ENCODE measurements around the gene NUDT14. TPM values are rescaled to one million over a fixed set of nuclear protein-coding genes. Genes with fewer than 3 reads are reported as not detected.

The NUDT14 gene
- total RNA-seq, 4 donors from 2014 or later = 6.6 to 47.7 (median 25.7) TPM

DNA sequence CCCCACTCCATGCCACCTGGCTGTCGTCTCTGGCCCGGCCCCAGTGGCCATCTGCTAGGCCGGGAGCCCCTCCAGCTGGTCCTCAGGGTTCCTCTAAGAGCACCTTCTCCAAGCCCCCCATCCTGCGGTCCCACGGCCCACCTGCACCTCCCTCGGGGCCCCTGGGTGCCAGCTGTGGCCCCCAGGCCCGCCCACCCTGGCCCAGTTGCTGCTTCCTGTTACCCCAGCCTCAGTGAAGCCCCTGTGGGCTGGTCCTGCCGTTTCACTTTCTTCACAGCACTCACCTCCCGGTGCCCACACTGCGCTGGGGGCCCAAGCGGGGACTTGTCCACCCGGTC is 27.6 kb upstream of the NUDT14 start:
- Histone ChIP-seq H3K27ac (no peak overlapping the region), H3K4me1 (peaks cover 0 to 28% (median 0%) of the 10 kb centered on the region in 4 donors), H3K27me3 (no peaks in the 10 kb centered on the region), H3K9me3 (no peaks in the 10 kb centered on the region), H3K4me3 (no peak overlapping the region), H3K36me3 (peaks cover 0 to 33% (median 0%) of the 10 kb centered on the region in 3 donors)
- DNase-seq = no peak
- TF ChIP-seq POLR2A (IDR thresholded peaks at IDR 0.05) = no peak
- TF ChIP-seq, protein P1, sequence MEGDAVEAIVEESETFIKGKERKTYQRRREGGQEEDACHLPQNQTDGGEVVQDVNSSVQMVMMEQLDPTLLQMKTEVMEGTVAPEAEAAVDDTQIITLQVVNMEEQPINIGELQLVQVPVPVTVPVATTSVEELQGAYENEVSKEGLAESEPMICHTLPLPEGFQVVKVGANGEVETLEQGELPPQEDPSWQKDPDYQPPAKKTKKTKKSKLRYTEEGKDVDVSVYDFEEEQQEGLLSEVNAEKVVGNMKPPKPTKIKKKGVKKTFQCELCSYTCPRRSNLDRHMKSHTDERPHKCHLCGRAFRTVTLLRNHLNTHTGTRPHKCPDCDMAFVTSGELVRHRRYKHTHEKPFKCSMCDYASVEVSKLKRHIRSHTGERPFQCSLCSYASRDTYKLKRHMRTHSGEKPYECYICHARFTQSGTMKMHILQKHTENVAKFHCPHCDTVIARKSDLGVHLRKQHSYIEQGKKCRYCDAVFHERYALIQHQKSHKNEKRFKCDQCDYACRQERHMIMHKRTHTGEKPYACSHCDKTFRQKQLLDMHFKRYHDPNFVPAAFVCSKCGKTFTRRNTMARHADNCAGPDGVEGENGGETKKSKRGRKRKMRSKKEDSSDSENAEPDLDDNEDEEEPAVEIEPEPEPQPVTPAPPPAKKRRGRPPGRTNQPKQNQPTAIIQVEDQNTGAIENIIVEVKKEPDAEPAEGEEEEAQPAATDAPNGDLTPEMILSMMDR (IDR thresholded peaks at IDR 0.05) = no peak

DNA sequence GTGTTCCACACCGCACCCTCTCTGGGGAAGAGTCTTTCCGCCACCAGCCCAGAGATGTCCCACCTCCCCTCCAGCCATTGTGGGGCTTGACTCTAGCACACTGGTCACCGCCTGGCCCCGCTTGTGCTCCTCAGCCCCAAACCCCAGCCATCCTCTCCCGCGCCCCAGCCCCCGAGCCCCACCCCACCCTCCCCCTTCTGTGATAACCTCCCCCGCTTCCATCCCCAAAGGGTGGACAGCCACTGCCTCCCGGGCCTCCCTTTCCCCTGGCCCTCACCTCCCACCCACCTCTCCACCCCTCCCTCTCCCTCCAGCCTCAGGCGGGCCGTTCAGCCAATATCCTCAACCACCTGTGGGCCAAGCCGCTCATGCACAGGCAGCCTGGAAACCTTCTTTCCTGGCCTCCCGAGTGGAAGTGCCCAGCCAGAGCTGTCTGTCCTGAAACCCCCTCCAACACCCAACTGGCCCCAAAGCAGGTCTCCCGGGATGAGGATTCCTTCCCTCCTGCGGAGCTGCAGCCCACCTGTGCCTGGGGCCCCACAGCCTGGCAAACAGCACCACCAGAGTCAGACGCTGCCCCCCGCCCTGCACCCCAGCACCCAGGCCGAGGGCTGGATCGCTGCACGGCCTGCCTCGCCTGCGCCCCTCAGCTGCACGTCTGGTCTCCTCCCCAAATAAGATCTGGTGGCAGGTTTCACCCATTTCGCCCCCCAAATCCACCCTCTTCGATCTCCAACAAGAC is 27.1 kb upstream of the NUDT14 start:
- Histone ChIP-seq H3K27ac (no peak overlapping the region), H3K36me3 (peaks cover 0 to 32% (median 0%) of the 10 kb centered on the region in 3 donors), H3K27me3 (no peaks in the 10 kb centered on the region), H3K4me1 (peaks cover 0 to 32% (median under 1%) of the 10 kb centered on the region in 4 donors), H3K4me3 (no peak overlapping the region), H3K9me3 (no peaks in the 10 kb centered on the region)
- no peak for DNase-seq
- TF ChIP-seq, protein P1 (IDR thresholded peaks at IDR 0.05) = no peak
- TF ChIP-seq POLR2A (IDR thresholded peaks at IDR 0.05) = no peak

DNA sequence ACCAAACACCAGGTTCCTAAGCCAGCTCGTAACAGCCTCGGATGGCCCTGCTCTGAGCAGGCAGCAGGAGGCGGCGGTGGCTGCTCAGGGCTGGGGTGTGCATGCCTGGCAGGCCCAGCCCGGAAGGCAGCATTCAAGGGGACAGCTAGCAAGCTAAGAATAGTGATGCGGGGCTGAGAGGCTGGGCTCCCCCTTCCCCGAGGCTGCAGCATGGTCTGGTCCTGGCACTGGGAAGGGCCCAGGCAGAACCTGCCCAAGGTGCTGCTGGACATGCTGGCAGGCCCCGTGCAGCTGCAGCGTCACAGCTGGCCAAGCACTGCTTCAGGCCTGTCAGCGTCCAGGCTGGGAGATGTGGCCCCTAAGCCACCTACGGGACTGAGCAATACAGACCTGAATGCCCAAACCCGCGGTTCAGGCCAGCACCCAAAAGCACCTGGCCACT is 26.4 kb upstream of the NUDT14 start:
- no peaks in the 10 kb centered on the region for H3K9me3 ChIP-seq

GRCh38 chr14:105206873-105207272 is 25.8 kb upstream of the NUDT14 start:
- Histone ChIP-seq H3K9me3 (no peaks in the 10 kb centered on the region), H3K4me1 (peaks cover 0 to 40% (median 3%) of the 10 kb centered on the region in 4 donors), H3K4me3 (no peak overlapping the region), H3K36me3 (peaks cover 0 to 25% (median 0%) of the 10 kb centered on the region in 3 donors), H3K27ac (no peak overlapping the region), H3K27me3 (no peaks in the 10 kb centered on the region)
- TF ChIP-seq, protein P1 (IDR thresholded peaks at IDR 0.05) = no peak
- no peak for TF ChIP-seq POLR2A (IDR thresholded peaks at IDR 0.05)
- no peak for DNase-seq

More for the DNA sequence above, 26.4 kb upstream of the NUDT14 start:
- Histone ChIP-seq H3K4me1 (peaks cover 0 to 35% (median 1%) of the 10 kb centered on the region in 4 donors), H3K27me3 (no peaks in the 10 kb centered on the region), H3K36me3 (peaks cover 0 to 25% (median 0%) of the 10 kb centered on the region in 3 donors), H3K4me3 (no peak overlapping the region), H3K27ac (no peak overlapping the region)
- DNase-seq = no peak
- TF ChIP-seq, protein P1 (IDR thresholded peaks at IDR 0.05) = no peak
- no peak for TF ChIP-seq POLR2A (IDR thresholded peaks at IDR 0.05)

DNA sequence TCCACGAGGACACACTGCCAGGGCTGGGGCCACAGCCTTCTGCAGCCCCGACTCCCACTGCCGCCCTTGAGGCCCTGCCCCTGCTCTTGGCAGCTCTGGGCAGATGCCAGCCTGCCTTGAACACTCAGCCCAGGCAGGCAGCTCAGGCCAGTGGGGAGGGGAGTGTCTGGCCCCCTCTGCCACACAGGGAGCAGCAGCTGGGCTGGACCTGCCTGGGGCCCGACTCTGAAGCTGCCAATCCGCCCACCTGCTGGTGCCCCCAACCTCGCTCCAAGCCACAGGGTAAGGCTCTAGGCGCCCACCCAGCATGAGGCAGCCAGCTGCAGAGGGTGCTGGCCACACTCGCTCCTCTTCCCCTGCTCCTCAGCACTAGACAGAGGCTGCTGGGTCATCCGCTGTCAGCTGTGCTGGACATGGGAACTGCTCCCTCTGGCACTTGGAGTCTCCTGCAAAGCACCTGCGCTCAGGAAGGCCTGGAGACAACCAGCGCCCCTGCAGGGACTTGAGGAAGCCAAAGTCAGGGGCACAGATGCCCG is 24.6 kb upstream of the NUDT14 start:
- H3K4me3 ChIP-seq = no peak overlapping the region
- DNase-seq = no peak
- peaks cover 0 to 15% (median 0%) of the 10 kb centered on the region in 3 donors for H3K36me3 ChIP-seq
- peaks cover 0 to 47% (median 7%) of the 10 kb centered on the region in 4 donors for H3K4me1 ChIP-seq
- no peaks in the 10 kb centered on the region for H3K27me3 ChIP-seq
- H3K9me3 ChIP-seq = no peaks in the 10 kb centered on the region
- H3K27ac ChIP-seq = no peak overlapping the region
- TF ChIP-seq POLR2A (IDR thresholded peaks at IDR 0.05) = no peak
- TF ChIP-seq, protein P1 (IDR thresholded peaks at IDR 0.05) = no peak

All from Peyer's patch (tissue), 4 donors.